Caco-2 (cell line): ENCODE measurements around the gene PCNX3. TPM values are rescaled to one million over a fixed set of nuclear protein-coding genes. Genes with fewer than 3 reads are reported as not detected.

Experiments
- BruUV-seq: library from RNA; stranded (reverse); fragments of 400-500 nt; replicated peaks from 2 replicates; lab custom pipeline; 2021; lab: Mats Ljungman, UMichigan
- CTCF ChIA-PET: fragments of 300-600 bp; sonication (Branson Sonifier 250); formaldehyde crosslinking; loops from one replicate; lab custom pipeline; 2022; ENCODE audit warnings: antibody characterized with exemption; lab: Charles Lee
- POLR2A ChIA-PET: fragments of 300-600 bp; sonication (Branson Sonifier 250); formaldehyde crosslinking; loops from one replicate; lab custom pipeline; 2022; ENCODE audit warnings: antibody characterized with exemption; lab: Charles Lee
- DNase-seq, 2 experiments: peaks; one replicate each; pipeline versions ENCODE4 v3.0.0 to v3.0.0-alpha.2; 2020 to 2022
- H3K27me3 ChIP-seq: replicated peaks from 2 replicates; pipeline ENCODE4 v1.6.0; 2011; ENCODE audit warnings: low read length; ENCODE audit not compliant: control insufficient read depth, insufficient read depth
- H3K36me3 ChIP-seq: 2 replicates; pipeline ENCODE4 v1.5.1; 2011; ENCODE audit warnings: low read length; ENCODE audit not compliant: control insufficient read depth, insufficient read depth
- H3K4me1 ChIP-seq: fragments of 250-450 bp; sonication (Bioruptor Pico); 2 replicates; pipeline ENCODE4 v1.5.1; 2020; ENCODE audit warnings: mild to moderate bottlenecking
- H3K4me3 ChIP-seq: 2 replicates; pipeline ENCODE4 v1.5.1; 2011; ENCODE audit warnings: low read depth, mild to moderate bottlenecking, control low read depth, low read length
- H3K9me3 ChIP-seq: fragments of 250-450 bp; sonication (Bioruptor Pico); 2 replicates; pipeline ENCODE4 v1.5.1; 2020; ENCODE audit warnings: mild to moderate bottlenecking, moderate library complexity
- H3K27ac Mint-ChIP-seq: one replicate; pipeline ENCODE4 v1.8.0; 2022; ENCODE audit warnings: mixed read lengths; ENCODE audit not compliant: unreplicated experiment
- H3K27me3 Mint-ChIP-seq: one replicate; pipeline ENCODE4 v1.8.0; 2022; ENCODE audit warnings: mixed read lengths; ENCODE audit not compliant: insufficient read depth, unreplicated experiment
- H3K36me3 Mint-ChIP-seq: one replicate; pipeline ENCODE4 v1.8.0; 2022; ENCODE audit warnings: mild to moderate bottlenecking, mixed read lengths; ENCODE audit not compliant: insufficient read depth, unreplicated experiment
- H3K4me1 Mint-ChIP-seq: one replicate; pipeline ENCODE4 v1.8.0; 2022; ENCODE audit warnings: low read depth, mixed read lengths; ENCODE audit not compliant: unreplicated experiment
- H3K4me3 Mint-ChIP-seq: one replicate; pipeline ENCODE4 v1.8.0; 2022; ENCODE audit warnings: mild to moderate bottlenecking, moderate library complexity, mixed read lengths; ENCODE audit not compliant: unreplicated experiment
- H3K9me3 Mint-ChIP-seq: one replicate; pipeline ENCODE4 v1.8.0; 2022; ENCODE audit warnings: mixed read lengths; ENCODE audit not compliant: unreplicated experiment
- CTCF ChIP-seq, 2 experiments: fragments of 200-600 bp in 1 of 2; IDR thresholded peaks; 1 replicate in 1 of 2; 2 replicates in 1 of 2; pipeline versions ENCODE4 v1.5.1 to v1.8.0; 2011 to 2022; ENCODE audit warnings: antibody characterized with exemption in 1 of 2, control low read depth in 1 of 2, inconsistent platforms in 1 of 2, low read depth in 1 of 2, low read length in 1 of 2, mild to moderate bottlenecking in 1 of 2, moderate library complexity in 1 of 2; ENCODE audit not compliant: insufficient read depth in 1 of 2, severe bottlenecking in 1 of 2, unreplicated experiment in 1 of 2
- intact Hi-C: fragments of 100-400 bp; cut with micrococcal nuclease; formaldehyde crosslinking; loops from one replicate; pipeline ENCODE4 v1.10.0; 2022; ENCODE audit not compliant: unreplicated experiment
- total RNA-seq: library from RNA; stranded (reverse); gene quantifications from 2 replicates; pipeline ENCODE4 v1.2.3, GENCODE V29; 2022

PCNX3 gene
- total RNA-seq, 1 experiment from 2014 or later: 52.7 TPM

- peaks cover 6% of the 10 kb centered on the region for H3K4me1 Mint-ChIP-seq
- H3K27ac Mint-ChIP-seq: no peak overlapping the region
- no peaks in the 10 kb centered on the region for H3K27me3 Mint-ChIP-seq
- H3K4me3 Mint-ChIP-seq: no peak overlapping the region
- Histone ChIP-seq H3K27me3 (no peaks in the 10 kb centered on the region), H3K9me3 (no peaks in the 10 kb centered on the region), H3K36me3 (no peaks in the 10 kb centered on the region), H3K4me3 (no peak overlapping the region), H3K4me1 (peaks cover 9% of the 10 kb centered on the region)
- H3K9me3 Mint-ChIP-seq: no peaks in the 10 kb centered on the region
- POLR2A ChIA-PET: no interaction called here
- CTCF ChIA-PET: interaction anchor here (0.6 kb wide), 2 partner anchors 12 to 15 kb away, joined by 3 to 4 read pairs; no protein-coding TSS in a partner anchor
- BruUV-seq: no TSS peak
- DNase-seq: no peak
- peaks cover 8% of the 10 kb centered on the region for H3K36me3 Mint-ChIP-seq
- TF ChIP-seq CTCF (IDR thresholded peaks at IDR 0.05; ENCODE audit: insufficient read depth in 1 of 2, low read depth in 1 of 2, low read length in 1 of 2, severe bottlenecking in 1 of 2, unreplicated experiment in 1 of 2): no peak
- intact Hi-C loops: no loop called here
Observed at GRCh38 chr11:65580756-65581155, 34.8 kb upstream of the PCNX3 start.

DNA sequence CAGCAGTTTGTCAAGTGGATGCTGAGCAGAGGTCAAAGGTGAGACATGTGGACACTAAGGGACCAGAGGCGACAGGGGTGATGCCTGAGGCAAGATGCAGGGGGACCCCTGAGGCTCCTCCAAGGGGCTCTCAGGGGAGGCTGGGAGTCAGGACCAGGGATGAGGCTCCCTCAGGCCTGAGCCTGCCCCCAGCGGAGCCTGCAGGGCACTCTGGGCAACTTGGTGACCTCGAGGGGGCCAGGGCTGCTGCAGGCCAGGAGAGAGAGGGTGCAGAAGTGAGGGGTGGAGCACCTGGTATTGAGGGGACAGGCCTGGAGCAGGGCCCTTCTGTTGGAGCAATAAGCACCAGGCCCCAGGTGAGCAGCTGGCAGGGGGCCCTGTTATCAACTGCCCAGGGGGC is 33.6 kb upstream of the PCNX3 start:
- Histone ChIP-seq H3K4me3 (no peak overlapping the region), H3K36me3 (no peaks in the 10 kb centered on the region), H3K9me3 (no peaks in the 10 kb centered on the region), H3K4me1 (peaks cover 3% of the 10 kb centered on the region; the same call in 1 of the 2 replicates), H3K27me3 (no peaks in the 10 kb centered on the region)
- peaks cover 6% of the 10 kb centered on the region for H3K4me1 Mint-ChIP-seq
- TF ChIP-seq CTCF (IDR thresholded peaks at IDR 0.05; ENCODE audit: insufficient read depth in 1 of 2, low read depth in 1 of 2, low read length in 1 of 2, severe bottlenecking in 1 of 2, unreplicated experiment in 1 of 2): no peak
- CTCF ChIA-PET: no interaction called here
- POLR2A ChIA-PET: no interaction called here
- H3K27ac Mint-ChIP-seq: no peak overlapping the region
- H3K9me3 Mint-ChIP-seq: no peaks in the 10 kb centered on the region
- H3K36me3 Mint-ChIP-seq: no peaks in the 10 kb centered on the region
- no TSS peak for BruUV-seq
- DNase-seq: no peak
- no peaks in the 10 kb centered on the region for H3K27me3 Mint-ChIP-seq
- no peak overlapping the region for H3K4me3 Mint-ChIP-seq
- intact Hi-C loops: no loop called here

DNA sequence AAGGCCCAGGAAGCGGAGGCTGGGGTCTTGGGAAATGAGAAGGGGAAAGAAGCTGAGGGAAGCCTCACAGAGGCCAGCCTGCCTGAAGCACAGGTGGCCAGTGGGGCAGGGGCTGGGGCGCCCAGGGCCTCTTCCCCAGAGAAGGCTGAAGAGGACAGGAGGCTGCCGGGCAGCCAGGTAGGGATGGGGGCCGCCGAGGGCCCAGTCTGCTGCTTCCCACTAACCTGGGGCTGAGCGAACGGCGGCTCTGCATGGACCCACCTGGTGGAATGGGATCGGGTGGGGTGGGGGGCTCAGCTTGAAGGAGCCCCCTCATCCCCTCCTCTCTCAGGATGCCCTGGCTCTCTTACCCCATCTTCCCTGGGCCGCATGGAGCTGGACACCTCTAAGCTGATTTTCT is 32.0 kb upstream of the PCNX3 start:
- Histone ChIP-seq H3K36me3 (no peaks in the 10 kb centered on the region), H3K4me3 (no peak overlapping the region), H3K4me1 (no peaks in the 10 kb centered on the region), H3K9me3 (no peaks in the 10 kb centered on the region), H3K27me3 (no peaks in the 10 kb centered on the region)
- H3K4me1 Mint-ChIP-seq: peaks cover 6% of the 10 kb centered on the region
- H3K9me3 Mint-ChIP-seq: no peaks in the 10 kb centered on the region
- TF ChIP-seq CTCF (IDR thresholded peaks at IDR 0.05; ENCODE audit: insufficient read depth in 1 of 2, low read depth in 1 of 2, low read length in 1 of 2, severe bottlenecking in 1 of 2, unreplicated experiment in 1 of 2): no peak
- no peaks in the 10 kb centered on the region for H3K27me3 Mint-ChIP-seq
- no peak for DNase-seq
- POLR2A ChIA-PET: no interaction called here
- intact Hi-C loops: no loop called here
- CTCF ChIA-PET: interaction anchor here (1.3 kb wide), 1 partner anchor 10 kb away, joined by 3 read pairs; no protein-coding TSS in a partner anchor
- BruUV-seq: no TSS peak
- no peak overlapping the region for H3K4me3 Mint-ChIP-seq
- no peak overlapping the region for H3K27ac Mint-ChIP-seq
- H3K36me3 Mint-ChIP-seq: no peaks in the 10 kb centered on the region
